ENCODE measurements around the gene IL18BP.

DNA sequence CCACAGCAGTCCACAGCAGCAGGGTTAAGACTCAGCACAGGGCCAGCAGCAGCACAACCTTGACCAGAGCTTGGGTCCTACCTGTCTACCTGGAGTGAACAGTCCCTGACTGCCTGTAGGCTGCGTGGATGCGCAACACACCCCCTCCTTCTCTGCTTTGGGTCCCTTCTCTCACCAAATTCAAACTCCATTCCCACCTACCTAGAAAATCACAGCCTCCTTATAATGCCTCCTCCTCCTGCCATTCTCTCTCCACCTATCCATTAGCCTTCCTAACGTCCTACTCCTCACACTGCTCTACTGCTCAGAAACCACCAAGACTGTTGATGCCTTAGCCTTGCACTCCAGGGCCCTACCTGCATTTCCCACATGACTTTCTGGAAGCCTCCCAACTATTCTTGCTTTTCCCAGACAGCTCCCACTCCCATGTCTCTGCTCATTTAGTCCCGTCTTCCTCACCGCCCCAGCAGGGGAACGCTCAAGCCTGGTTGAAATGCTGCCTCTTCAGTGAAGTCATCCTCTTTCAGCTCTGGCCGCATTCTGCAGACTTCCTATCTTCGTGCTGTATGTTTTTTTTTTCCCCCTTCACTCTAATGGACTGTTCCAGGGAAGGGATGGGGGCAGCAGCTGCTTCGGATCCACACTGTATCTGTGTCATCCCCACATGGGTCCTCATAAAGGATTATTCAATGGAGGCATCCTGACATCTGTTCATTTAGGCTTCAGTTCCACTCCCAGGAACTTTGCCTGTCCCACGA, 3.3 kb downstream of the IL18BP start:
- TF ChIP-seq SNAI2 (CRISPR knock-in tag; IDR thresholded peaks at IDR 0.05) (no peak), TCF4 (CRISPR knock-in tag; IDR thresholded peaks at IDR 0.05; ENCODE audit: borderline replicate concordance) (no peak), ZFP30 (CRISPR knock-in tag; IDR thresholded peaks at IDR 0.05) (no peak), ARNTL (CRISPR knock-in tag; IDR thresholded peaks at IDR 0.05; ENCODE audit: borderline replicate concordance, low read depth) (no peak), ZNF8 (CRISPR knock-in tag; IDR thresholded peaks at IDR 0.05) (no peak), RARB (CRISPR knock-in tag; IDR thresholded peaks at IDR 0.05) (no peak), TOX (CRISPR knock-in tag; IDR thresholded peaks at IDR 0.05; ENCODE audit: borderline replicate concordance) (no peak)
- TF ChIP-seq, protein P1, sequence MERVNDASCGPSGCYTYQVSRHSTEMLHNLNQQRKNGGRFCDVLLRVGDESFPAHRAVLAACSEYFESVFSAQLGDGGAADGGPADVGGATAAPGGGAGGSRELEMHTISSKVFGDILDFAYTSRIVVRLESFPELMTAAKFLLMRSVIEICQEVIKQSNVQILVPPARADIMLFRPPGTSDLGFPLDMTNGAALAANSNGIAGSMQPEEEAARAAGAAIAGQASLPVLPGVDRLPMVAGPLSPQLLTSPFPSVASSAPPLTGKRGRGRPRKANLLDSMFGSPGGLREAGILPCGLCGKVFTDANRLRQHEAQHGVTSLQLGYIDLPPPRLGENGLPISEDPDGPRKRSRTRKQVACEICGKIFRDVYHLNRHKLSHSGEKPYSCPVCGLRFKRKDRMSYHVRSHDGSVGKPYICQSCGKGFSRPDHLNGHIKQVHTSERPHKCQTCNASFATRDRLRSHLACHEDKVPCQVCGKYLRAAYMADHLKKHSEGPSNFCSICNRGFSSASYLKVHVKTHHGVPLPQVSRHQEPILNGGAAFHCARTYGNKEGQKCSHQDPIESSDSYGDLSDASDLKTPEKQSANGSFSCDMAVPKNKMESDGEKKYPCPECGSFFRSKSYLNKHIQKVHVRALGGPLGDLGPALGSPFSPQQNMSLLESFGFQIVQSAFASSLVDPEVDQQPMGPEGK (CRISPR knock-in tag; IDR thresholded peaks at IDR 0.05; ENCODE audit: borderline replicate concordance) = no peak
- TF ChIP-seq, protein P2, sequence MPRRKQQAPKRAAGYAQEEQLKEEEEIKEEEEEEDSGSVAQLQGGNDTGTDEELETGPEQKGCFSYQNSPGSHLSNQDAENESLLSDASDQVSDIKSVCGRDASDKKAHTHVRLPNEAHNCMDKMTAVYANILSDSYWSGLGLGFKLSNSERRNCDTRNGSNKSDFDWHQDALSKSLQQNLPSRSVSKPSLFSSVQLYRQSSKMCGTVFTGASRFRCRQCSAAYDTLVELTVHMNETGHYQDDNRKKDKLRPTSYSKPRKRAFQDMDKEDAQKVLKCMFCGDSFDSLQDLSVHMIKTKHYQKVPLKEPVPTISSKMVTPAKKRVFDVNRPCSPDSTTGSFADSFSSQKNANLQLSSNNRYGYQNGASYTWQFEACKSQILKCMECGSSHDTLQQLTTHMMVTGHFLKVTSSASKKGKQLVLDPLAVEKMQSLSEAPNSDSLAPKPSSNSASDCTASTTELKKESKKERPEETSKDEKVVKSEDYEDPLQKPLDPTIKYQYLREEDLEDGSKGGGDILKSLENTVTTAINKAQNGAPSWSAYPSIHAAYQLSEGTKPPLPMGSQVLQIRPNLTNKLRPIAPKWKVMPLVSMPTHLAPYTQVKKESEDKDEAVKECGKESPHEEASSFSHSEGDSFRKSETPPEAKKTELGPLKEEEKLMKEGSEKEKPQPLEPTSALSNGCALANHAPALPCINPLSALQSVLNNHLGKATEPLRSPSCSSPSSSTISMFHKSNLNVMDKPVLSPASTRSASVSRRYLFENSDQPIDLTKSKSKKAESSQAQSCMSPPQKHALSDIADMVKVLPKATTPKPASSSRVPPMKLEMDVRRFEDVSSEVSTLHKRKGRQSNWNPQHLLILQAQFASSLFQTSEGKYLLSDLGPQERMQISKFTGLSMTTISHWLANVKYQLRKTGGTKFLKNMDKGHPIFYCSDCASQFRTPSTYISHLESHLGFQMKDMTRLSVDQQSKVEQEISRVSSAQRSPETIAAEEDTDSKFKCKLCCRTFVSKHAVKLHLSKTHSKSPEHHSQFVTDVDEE (CRISPR knock-in tag; IDR thresholded peaks at IDR 0.05) = no peak
